Measurements from ENCODE around the gene NOP14.

DNA sequence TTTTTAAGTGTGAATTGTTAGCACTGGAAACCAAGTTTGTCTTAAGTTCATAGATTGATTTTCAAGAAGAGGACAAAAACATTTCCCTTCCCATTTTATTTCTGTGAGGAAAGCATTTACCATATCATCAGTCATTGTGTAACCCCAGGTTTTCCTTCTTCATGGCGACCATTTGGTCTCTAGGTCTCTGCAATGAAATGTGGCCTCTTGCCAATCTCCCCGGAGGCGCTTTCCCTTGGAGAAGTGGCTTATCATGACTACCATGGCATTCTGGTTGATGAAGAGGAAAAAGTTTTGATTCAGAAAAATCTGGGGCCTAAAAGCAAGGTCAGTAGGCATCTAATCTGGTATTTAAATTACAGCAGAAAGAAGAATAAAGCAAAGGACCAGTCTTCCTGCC, 65.2 kb downstream of the NOP14 start:
- no peak for TF ChIP-seq EZH2 (IDR thresholded peaks at IDR 0.05; ENCODE audit: insufficient read depth, poor library complexity, severe bottlenecking)
- TF ChIP-seq EZH2phosphoT487 (IDR thresholded peaks at IDR 0.05; ENCODE audit: insufficient read depth, low read depth): no peak
